GM12878 (cell line): ENCODE data around the gene FBXW10B. TPM values are rescaled to one million over a fixed set of nuclear protein-coding genes. Genes with fewer than 3 reads are reported as not detected.
"Not testable (repeated sequence)": the region's sequence is repeated elsewhere in the genome, so short reads cannot be mapped to it uniquely, and the experiment has no call there.

Source experiments
- ATAC-seq: fragments of 200-7000 bp; cut with Tn5 transposase; 3 replicates; pipeline ENCODE4 v1.9.1; 2020; ENCODE audit warnings: mild to moderate bottlenecking, moderate library complexity
- BruUV-seq: library from RNA; stranded (reverse); fragments of 400-500 nt; replicated peaks from 2 replicates; lab custom pipeline; 2021; lab: Mats Ljungman, UMichigan
- CTCF ChIA-PET: fragments of 300-600 bp; sonication (Branson Sonifier 250); formaldehyde crosslinking; extraction: SDS; loops from one replicate; lab custom pipeline; 2021; ENCODE audit warnings: inconsistent platforms; lab: Yijun Ruan, JAX
- POLR2A ChIA-PET: fragments of 350-600 bp; formaldehyde crosslinking; extraction: SDS; loops from one replicate; lab custom pipeline; 2021; ENCODE audit warnings: inconsistent platforms; lab: Charles Lee
- RAD21 ChIA-PET: fragments of 300-600 bp; sonication (Branson Sonifier 250); formaldehyde crosslinking; loops from one replicate; lab custom pipeline; 2023; ENCODE audit warnings: antibody characterized with exemption; ENCODE audit not compliant: unreplicated experiment; lab: Charles Lee
- SMC1A ChIA-PET: fragments of 300-600 bp; sonication (Branson Sonifier 250); formaldehyde crosslinking; loops from one replicate; lab custom pipeline; 2023; ENCODE audit not compliant: unreplicated experiment, uncharacterized antibody; lab: Charles Lee
- DNase-seq: peaks from one replicate; pipeline ENCODE4 v3.0.0-alpha.2; 2011; ENCODE audit warnings: low read depth, low spot score
- FAIRE-seq: peaks from 3 replicates; lab custom pipeline; 2011; peaks lifted over from hg19 to GRCh38; lab: Jason Lieb, UNC
- H2AFZ ChIP-seq: 2 replicates; pipeline ENCODE4 v1.6.0; 2011; ENCODE audit warnings: low read depth, low read length, control low read depth; ENCODE audit not compliant: control insufficient read depth
- H3K27ac ChIP-seq: 2 replicates; pipeline ENCODE4 v1.5.1; 2011; ENCODE audit warnings: control low read depth; ENCODE audit not compliant: control insufficient read depth, insufficient read depth
- H3K27me3 ChIP-seq, 2 experiments: replicated peaks in 1 of 2; 2 replicates each; pipeline versions ENCODE4 v1.6.0 to v1.6.1; 2011; ENCODE audit warnings: low read length in 1 of 2; ENCODE audit not compliant: control insufficient read depth in 2 of 2, insufficient read depth in 2 of 2
- H3K36me3 ChIP-seq, 2 experiments: 2 replicates each; pipeline ENCODE4 v1.5.1; 2011; ENCODE audit warnings: low read length in 1 of 2; ENCODE audit not compliant: control insufficient read depth in 2 of 2, insufficient read depth in 2 of 2
- H3K4me1 ChIP-seq: 2 replicates; pipeline ENCODE4 v1.6.1; 2011; ENCODE audit warnings: mild to moderate bottlenecking, low read length, moderate library complexity, mixed read lengths; ENCODE audit not compliant: control insufficient read depth, insufficient read depth
- H3K4me2 ChIP-seq: 2 replicates; pipeline ENCODE4 v1.6.0; 2011; ENCODE audit warnings: control low read depth; ENCODE audit not compliant: control insufficient read depth, insufficient read depth
- H3K4me3 ChIP-seq: fragments of 200-600 bp; sonication (generic); 2 replicates; pipeline ENCODE4 v1.5.1; 2016
- H3K79me2 ChIP-seq: 2 replicates; pipeline ENCODE4 v1.6.0; 2011; ENCODE audit warnings: low read length; ENCODE audit not compliant: control insufficient read depth, insufficient read depth
- H3K9ac ChIP-seq: 2 replicates; pipeline ENCODE4 v1.8.0; 2011; ENCODE audit warnings: low read length, control low read depth, mixed read lengths; ENCODE audit not compliant: control insufficient read depth, insufficient read depth
- H3K9me3 ChIP-seq: replicated peaks from 3 replicates; pipeline ENCODE4 v1.5.1; 2011; ENCODE audit warnings: mild to moderate bottlenecking, low read length; ENCODE audit not compliant: control insufficient read depth, insufficient read depth
- H4K20me1 ChIP-seq: 2 replicates; pipeline ENCODE4 v1.6.0; 2011; ENCODE audit not compliant: control insufficient read depth, insufficient read depth
- BCL11A ChIP-seq: IDR thresholded peaks from 2 replicates; pipeline ENCODE4 v1.6.1; 2011; ENCODE audit warnings: low read depth, low read length
- CBX3 ChIP-seq: fragments of 200-600 bp; sonication (generic); IDR thresholded peaks from 2 replicates; pipeline ENCODE4 v1.6.1; 2016; ENCODE audit warnings: low read depth, borderline replicate concordance
- MEF2B ChIP-seq: fragments of 450-650 bp; IDR thresholded peaks from 2 replicates; pipeline ENCODE4 v1.6.1; 2018; ENCODE audit warnings: mild to moderate bottlenecking, moderate library complexity; ENCODE audit not compliant: partially characterized antibody, poor library complexity, severe bottlenecking
- NFXL1 ChIP-seq: fragments of 450-650 bp; IDR thresholded peaks from 2 replicates; pipeline ENCODE4 v1.6.1; 2017; ENCODE audit warnings: antibody characterized with exemption, mild to moderate bottlenecking, borderline replicate concordance
- NR2C1 ChIP-seq: fragments of 450-650 bp; IDR thresholded peaks from 2 replicates; pipeline ENCODE4 v1.6.1; 2017; ENCODE audit warnings: antibody characterized with exemption, mild to moderate bottlenecking, moderate library complexity
- SUZ12 ChIP-seq: fragments of 200-600 bp; sonication (generic); IDR thresholded peaks from one replicate; pipeline ENCODE4 v1.6.1; 2018; ENCODE audit warnings: antibody characterized with exemption, mild to moderate bottlenecking; ENCODE audit not compliant: unreplicated experiment
- TCF12 ChIP-seq: IDR thresholded peaks from 2 replicates; pipeline ENCODE4 v1.6.1; 2011; ENCODE audit warnings: low read depth, mild to moderate bottlenecking, low read length
- WGBS: methylation state at CpG from one replicate; pipeline ENCODE4 v1.1.6; 2016; ENCODE audit warnings: low lambda C conversion rate; ENCODE audit not compliant: insufficient replicate concordance, insufficient coverage; ENCODE audit errors: missing lambda C conversion rate; 5-methylcytosine and 5-hydroxymethylcytosine counted together
- in situ Hi-C: fragments of 300-500 bp; cut with MboI; formaldehyde crosslinking; loops from 9 replicates; pipeline ENCODE4 v1.14.3; 2018; ENCODE audit warnings: mixed read lengths
- intact Hi-C: fragments of 100-400 bp; cut with micrococcal nuclease; formaldehyde crosslinking; loops from one replicate; pipeline ENCODE4 v1.14.2; 2022; ENCODE audit not compliant: unreplicated experiment
- polyA plus RNA-seq, 11 experiments: library from polyadenylated mRNA; depleted of rRNA in 4 of 11; unstranded in 6 of 11; stranded (reverse) in 5 of 11; fragments of >200 nt; fragmentation: Nextera tagmentation in 4 of 11; fragmentation: Illumina TruSeq in 1 of 11; extraction: Ambion mirVana in 4 of 11; extraction: Trizol in 1 of 11; gene quantifications; 1 replicate in 1 of 11; 2 replicates in 10 of 11; pipeline versions ENCODE4 v1.2.1 to v1.2.3, GENCODE V29; 2011 to 2016; ENCODE audit warnings: inconsistent platforms in 2 of 11, missing spikeins in 2 of 11, low read depth in 1 of 11
- total RNA-seq, 4 experiments: library from RNA; depleted of rRNA in 3 of 4; stranded (reverse); fragments of >200 nt in 3 of 4; fragmentation: Illumina TruSeq in 1 of 4; extraction: Trizol in 1 of 4; gene quantifications; 2 replicates each; pipeline versions ENCODE4 v1.2.1 to v1.2.3, GENCODE V29; 2013 to 2021
- TF ChIP-seq, protein P1 (sequence below): IDR thresholded peaks from 2 replicates; pipeline ENCODE4 v1.6.1; 2012; ENCODE audit warnings: low read depth, low read length, improper control_type of control experiment

FBXW10B gene
- total and polyA plus RNA-seq, 10 of the 15 experiments (the other 5 are each of a cell fraction or from before 2014, with no cell fraction given), result 0.04 to 0.19 (median 0.11) TPM; not detected in 5

GRCh38 chr17:15654886-15655561 is 35.5 kb upstream of the FBXW10B start:
- ChIA-PET CTCF (no interaction called here), RAD21 (interaction anchor here (0.6 kb wide), 1 partner anchor 344 kb away, joined by 3 read pairs; no protein-coding TSS in a partner anchor), SMC1A (no interaction called here), POLR2A (no interaction called here)
- Histone ChIP-seq H3K4me3 (no peak overlapping the region), H3K4me2 (no peak overlapping the region), H3K79me2 (no peaks in the 10 kb centered on the region), H3K4me1 (peaks cover 3% of the 10 kb centered on the region; the same call in 1 of the 2 replicates), H4K20me1 (no peaks in the 10 kb centered on the region), H3K9ac (no peak overlapping the region), H3K9me3 (no peaks in the 10 kb centered on the region), H3K27me3 (no peaks in the 10 kb centered on the region), H2AFZ (no peak overlapping the region), H3K36me3 (no peaks in the 10 kb centered on the region), H3K27ac (no peak overlapping the region)
- 63% methylated on average over 3 of the region's 3 CpGs for WGBS
- TSS peak; percentile 28 for BruUV-seq
- FAIRE-seq (no peak), DNase-seq (no peak), ATAC-seq (no peak)
- intact Hi-C loops (no loop called here), in situ Hi-C loops (no loop called here)
- TF ChIP-seq, protein P1, sequence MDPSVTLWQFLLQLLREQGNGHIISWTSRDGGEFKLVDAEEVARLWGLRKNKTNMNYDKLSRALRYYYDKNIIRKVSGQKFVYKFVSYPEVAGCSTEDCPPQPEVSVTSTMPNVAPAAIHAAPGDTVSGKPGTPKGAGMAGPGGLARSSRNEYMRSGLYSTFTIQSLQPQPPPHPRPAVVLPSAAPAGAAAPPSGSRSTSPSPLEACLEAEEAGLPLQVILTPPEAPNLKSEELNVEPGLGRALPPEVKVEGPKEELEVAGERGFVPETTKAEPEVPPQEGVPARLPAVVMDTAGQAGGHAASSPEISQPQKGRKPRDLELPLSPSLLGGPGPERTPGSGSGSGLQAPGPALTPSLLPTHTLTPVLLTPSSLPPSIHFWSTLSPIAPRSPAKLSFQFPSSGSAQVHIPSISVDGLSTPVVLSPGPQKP, result no peak
- TF ChIP-seq NR2C1 (no peak), BCL11A (no peak), CBX3 (no peak), MEF2B (no peak), TCF12 (no peak), NFXL1 (no peak), SUZ12 (no peak)

GRCh38 chr17:15654401-15654800 is 34.9 kb upstream of the FBXW10B start:
- H3K27me3 ChIP-seq, H3K4me1 ChIP-seq, POLR2A ChIA-PET, CTCF ChIA-PET, H4K20me1 ChIP-seq, H2AFZ ChIP-seq, H3K79me2 ChIP-seq, DNase-seq, H3K27ac ChIP-seq, H3K9ac ChIP-seq, ATAC-seq, H3K4me2 ChIP-seq, H3K36me3 ChIP-seq, H3K4me3 ChIP-seq, in situ Hi-C loops, BruUV-seq, SMC1A ChIA-PET, H3K9me3 ChIP-seq, FAIRE-seq, intact Hi-C loops: not testable (repeated sequence)
- RAD21 ChIA-PET, result interaction anchor here (0.6 kb wide), 1 partner anchor 344 kb away, joined by 3 read pairs; no protein-coding TSS in a partner anchor
- 92% methylated on average over 3 of the region's 3 CpGs for WGBS
